K562 (cell line): Measurements from ENCODE around the gene CELSR1. TPM values are rescaled to one million over a fixed set of nuclear protein-coding genes. Genes with fewer than 3 reads are reported as not detected.
A peak's percentile ranks its signal among the peaks of the same experiment; 100 is the strongest.

Experiments
- FOS ChIP-seq: IDR thresholded peaks from 3 replicates; pipeline ENCODE4 v1.6.1; 2011; ENCODE audit not compliant: insufficient read length; ENCODE audit errors: extremely low read depth
- GTF2B ChIP-seq: IDR thresholded peaks from 2 replicates; pipeline ENCODE4 v1.6.1; 2011; ENCODE audit not compliant: insufficient read length; ENCODE audit errors: extremely low read depth
- PBX2 ChIP-seq, 2 experiments: IDR thresholded peaks in 1 of 2; conservative IDR thresholded peaks in 1 of 2; 2 replicates each; pipeline ENCODE4 v1.6.1; 2016; ENCODE audit warnings: low read depth in 2 of 2, mild to moderate bottlenecking in 1 of 2, missing compliant biosample characterization in 1 of 2, missing genetic modification characterization in 1 of 2, moderate library complexity in 1 of 2
- PKNOX1 ChIP-seq: fragments of 450-650 bp; IDR thresholded peaks from 2 replicates; pipeline ENCODE4 v1.6.1; 2016
- RREB1 ChIP-seq: fragments of 250-450 bp; sonication (Bioruptor Pico); IDR thresholded peaks from 2 replicates; pipeline ENCODE4 v1.4.0; 2020
- polyA plus RNA-seq, 8 experiments: library from polyadenylated mRNA; depleted of rRNA in 4 of 8; stranded (reverse) in 5 of 8; unstranded in 3 of 8; fragments of >200 nt; fragmentation: Nextera tagmentation in 2 of 8; fragmentation: Illumina TruSeq in 1 of 8; extraction: Ambion mirVana in 2 of 8; extraction: Trizol in 1 of 8; gene quantifications; 2 replicates each; pipeline versions ENCODE4 v1.2.1 to v1.2.3, GENCODE V29; 2011 to 2014; ENCODE audit warnings: inconsistent platforms in 1 of 8, missing spikeins in 1 of 8
- total RNA-seq, 7 experiments: library from RNA; depleted of rRNA in 6 of 7; stranded (reverse); fragments of >200 nt in 6 of 7; fragmentation: Illumina TruSeq in 2 of 7; extraction: Trizol in 2 of 7; gene quantifications; 2 replicates each; pipeline versions ENCODE4 v1.2.1 to v1.2.3, GENCODE V29; 2011 to 2021; ENCODE audit warnings: low replicate concordance in 1 of 7

The CELSR1 gene
- total and polyA plus RNA-seq, 9 of the 15 experiments (the other 6 are each of a cell fraction or from before 2014, with no cell fraction given) = under 0.01 to 0.09 TPM; not detected in 7

GRCh38 chr22:46462726-46463371 lies 74.6 kb downstream of the CELSR1 start (continued):
- no peak for TF ChIP-seq PBX2 (CRISPR knock-in tag; IDR thresholded peaks at IDR 0.05; ENCODE audit: low read depth)
- TF ChIP-seq PBX2 (tag; conservative IDR thresholded peaks at IDR 0.05; ENCODE audit: low read depth) = peak; percentile 74
- peak; percentile 10 for TF ChIP-seq FOS
- no peak for TF ChIP-seq RREB1 (CRISPR knock-in tag)
- no peak for TF ChIP-seq GTF2B
- peak; percentile 77 for TF ChIP-seq PKNOX1
- TF ChIP-seq, all 486 proteins: peak for 10
